Measurements from ENCODE around the gene CCDC154.

Gene CCDC154

GRCh38 chr16:1392826-1393225 lies 51.5 kb downstream of the CCDC154 start:
- no peaks in the 10 kb centered on the region for H3K9me3 ChIP-seq (ENCODE audit: severe bottlenecking)
- TF ChIP-seq, protein P1, sequence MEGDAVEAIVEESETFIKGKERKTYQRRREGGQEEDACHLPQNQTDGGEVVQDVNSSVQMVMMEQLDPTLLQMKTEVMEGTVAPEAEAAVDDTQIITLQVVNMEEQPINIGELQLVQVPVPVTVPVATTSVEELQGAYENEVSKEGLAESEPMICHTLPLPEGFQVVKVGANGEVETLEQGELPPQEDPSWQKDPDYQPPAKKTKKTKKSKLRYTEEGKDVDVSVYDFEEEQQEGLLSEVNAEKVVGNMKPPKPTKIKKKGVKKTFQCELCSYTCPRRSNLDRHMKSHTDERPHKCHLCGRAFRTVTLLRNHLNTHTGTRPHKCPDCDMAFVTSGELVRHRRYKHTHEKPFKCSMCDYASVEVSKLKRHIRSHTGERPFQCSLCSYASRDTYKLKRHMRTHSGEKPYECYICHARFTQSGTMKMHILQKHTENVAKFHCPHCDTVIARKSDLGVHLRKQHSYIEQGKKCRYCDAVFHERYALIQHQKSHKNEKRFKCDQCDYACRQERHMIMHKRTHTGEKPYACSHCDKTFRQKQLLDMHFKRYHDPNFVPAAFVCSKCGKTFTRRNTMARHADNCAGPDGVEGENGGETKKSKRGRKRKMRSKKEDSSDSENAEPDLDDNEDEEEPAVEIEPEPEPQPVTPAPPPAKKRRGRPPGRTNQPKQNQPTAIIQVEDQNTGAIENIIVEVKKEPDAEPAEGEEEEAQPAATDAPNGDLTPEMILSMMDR (IDR thresholded peaks at IDR 0.05; ENCODE audit: poor library complexity, severe bottlenecking): no peak
- no peaks in the 10 kb centered on the region for H3K4me1 ChIP-seq (ENCODE audit: insufficient read depth, poor library complexity, severe bottlenecking)
- no peak overlapping the region for H3K4me3 ChIP-seq (ENCODE audit: severe bottlenecking)
- H3K27ac ChIP-seq (ENCODE audit: poor library complexity, severe bottlenecking): no peak overlapping the region
- DNase-seq (ENCODE audit: low spot score) (no peak), ATAC-seq (ENCODE audit: low read depth) (no peak)
- H3K36me3 ChIP-seq (ENCODE audit: low read depth): no peaks in the 10 kb centered on the region
- no peaks in the 10 kb centered on the region for H3K27me3 ChIP-seq (ENCODE audit: insufficient read depth, poor library complexity, severe bottlenecking)

- TF ChIP-seq, protein P1 (IDR thresholded peaks at IDR 0.05; ENCODE audit: poor library complexity, severe bottlenecking): no peak
- H3K27ac ChIP-seq (ENCODE audit: poor library complexity, severe bottlenecking): no peak overlapping the region
- ATAC-seq (ENCODE audit: low read depth): no peak
- H3K36me3 ChIP-seq (ENCODE audit: low read depth): no peaks in the 10 kb centered on the region
- H3K27me3 ChIP-seq (ENCODE audit: insufficient read depth, poor library complexity, severe bottlenecking): no peaks in the 10 kb centered on the region
- no peak overlapping the region for H3K4me3 ChIP-seq (ENCODE audit: severe bottlenecking)
- no peak for DNase-seq (ENCODE audit: low spot score)
- H3K9me3 ChIP-seq (ENCODE audit: severe bottlenecking): no peaks in the 10 kb centered on the region
- H3K4me1 ChIP-seq (ENCODE audit: insufficient read depth, poor library complexity, severe bottlenecking): no peaks in the 10 kb centered on the region
Measured at GRCh38 chr16:1390239-1390779, 54.0 kb downstream of the CCDC154 start.

- Histone ChIP-seq H3K27ac (ENCODE audit: poor library complexity, severe bottlenecking) (no peak overlapping the region), H3K4me1 (ENCODE audit: insufficient read depth, poor library complexity, severe bottlenecking) (no peaks in the 10 kb centered on the region), H3K4me3 (ENCODE audit: severe bottlenecking) (no peak overlapping the region), H3K36me3 (ENCODE audit: low read depth) (no peaks in the 10 kb centered on the region), H3K27me3 (ENCODE audit: insufficient read depth, poor library complexity, severe bottlenecking) (no peaks in the 10 kb centered on the region), H3K9me3 (ENCODE audit: severe bottlenecking) (no peaks in the 10 kb centered on the region)
- DNase-seq (ENCODE audit: low spot score) (no peak), ATAC-seq (ENCODE audit: low read depth) (no peak)
- TF ChIP-seq, protein P1 (IDR thresholded peaks at IDR 0.05; ENCODE audit: poor library complexity, severe bottlenecking): no peak
Measured at GRCh38 chr16:1389762-1390161, 54.6 kb downstream of the CCDC154 start.

DNA sequence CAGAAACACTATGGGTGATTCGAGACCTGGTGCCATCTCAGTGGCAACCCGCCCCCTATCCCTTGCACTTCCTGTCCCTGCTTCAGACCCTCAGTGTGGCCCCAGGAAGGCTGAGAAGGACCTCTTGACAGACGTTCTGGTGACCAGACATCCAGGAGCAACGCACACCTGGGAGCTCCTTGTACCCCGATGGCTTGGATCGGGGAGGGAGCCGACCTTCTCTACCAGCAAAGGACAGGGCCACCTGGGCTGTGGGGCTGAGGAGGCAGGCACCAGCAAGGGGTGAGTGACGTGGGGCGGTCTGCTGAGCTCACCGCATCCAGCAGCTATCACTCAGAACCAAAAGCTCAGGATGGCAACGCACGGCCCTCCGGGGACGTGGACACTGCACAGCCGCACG lies 57.0 kb downstream of the CCDC154 start:
- DNase-seq (ENCODE audit: low spot score): no peak
- Histone ChIP-seq H3K36me3 (ENCODE audit: low read depth) (no peaks in the 10 kb centered on the region), H3K4me3 (ENCODE audit: severe bottlenecking) (no peak overlapping the region), H3K9me3 (ENCODE audit: severe bottlenecking) (no peaks in the 10 kb centered on the region), H3K27ac (ENCODE audit: poor library complexity, severe bottlenecking) (no peak overlapping the region), H3K4me1 (ENCODE audit: insufficient read depth, poor library complexity, severe bottlenecking) (no peaks in the 10 kb centered on the region), H3K27me3 (ENCODE audit: insufficient read depth, poor library complexity, severe bottlenecking) (no peaks in the 10 kb centered on the region)
- no peak for ATAC-seq (ENCODE audit: low read depth)
- TF ChIP-seq, protein P1 (IDR thresholded peaks at IDR 0.05; ENCODE audit: poor library complexity, severe bottlenecking): no peak

GRCh38 chr16:1385232-1385631 lies 59.1 kb downstream of the CCDC154 start:
- H3K4me1 ChIP-seq (ENCODE audit: insufficient read depth, poor library complexity, severe bottlenecking): no peaks in the 10 kb centered on the region
- TF ChIP-seq, protein P1 (IDR thresholded peaks at IDR 0.05; ENCODE audit: poor library complexity, severe bottlenecking): no peak
- ATAC-seq (ENCODE audit: low read depth) (no peak), DNase-seq (ENCODE audit: low spot score) (peak; percentile 71)
- H3K27me3 ChIP-seq (ENCODE audit: insufficient read depth, poor library complexity, severe bottlenecking): no peaks in the 10 kb centered on the region
- no peak overlapping the region for H3K27ac ChIP-seq (ENCODE audit: poor library complexity, severe bottlenecking)
- no peak overlapping the region for H3K4me3 ChIP-seq (ENCODE audit: severe bottlenecking)
- no peaks in the 10 kb centered on the region for H3K36me3 ChIP-seq (ENCODE audit: low read depth)
- no peaks in the 10 kb centered on the region for H3K9me3 ChIP-seq (ENCODE audit: severe bottlenecking)
